ENCODE measurements around the gene PSMD6.

DNA sequence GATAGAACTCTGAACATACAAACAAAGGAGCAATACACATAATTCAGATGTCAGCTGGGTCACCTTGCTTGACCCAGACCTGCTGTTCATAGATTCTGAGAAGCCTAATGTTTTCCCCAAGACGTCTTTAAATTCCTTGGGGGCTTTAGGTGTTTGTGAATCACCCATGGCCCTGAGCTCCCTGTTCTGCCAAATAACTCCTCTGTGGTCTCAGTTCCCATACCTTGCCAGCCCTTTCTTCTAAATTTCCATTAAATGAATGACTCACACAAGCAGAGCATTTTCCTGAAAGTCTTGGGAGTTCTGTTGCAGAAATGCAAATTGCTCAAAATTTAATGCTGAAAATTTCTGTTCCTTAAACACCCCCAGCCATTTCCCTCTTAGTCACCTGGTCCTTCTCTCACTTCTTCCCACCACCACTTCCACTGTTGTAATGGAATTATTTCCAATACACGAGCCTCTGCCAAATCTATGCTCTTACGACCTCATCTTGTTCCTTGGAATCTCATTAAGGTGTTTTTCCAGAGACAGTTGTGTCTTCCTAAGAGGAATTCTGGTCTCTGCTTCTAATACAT lies 33.4 kb upstream of the PSMD6 start:
- TF ChIP-seq, protein P1, sequence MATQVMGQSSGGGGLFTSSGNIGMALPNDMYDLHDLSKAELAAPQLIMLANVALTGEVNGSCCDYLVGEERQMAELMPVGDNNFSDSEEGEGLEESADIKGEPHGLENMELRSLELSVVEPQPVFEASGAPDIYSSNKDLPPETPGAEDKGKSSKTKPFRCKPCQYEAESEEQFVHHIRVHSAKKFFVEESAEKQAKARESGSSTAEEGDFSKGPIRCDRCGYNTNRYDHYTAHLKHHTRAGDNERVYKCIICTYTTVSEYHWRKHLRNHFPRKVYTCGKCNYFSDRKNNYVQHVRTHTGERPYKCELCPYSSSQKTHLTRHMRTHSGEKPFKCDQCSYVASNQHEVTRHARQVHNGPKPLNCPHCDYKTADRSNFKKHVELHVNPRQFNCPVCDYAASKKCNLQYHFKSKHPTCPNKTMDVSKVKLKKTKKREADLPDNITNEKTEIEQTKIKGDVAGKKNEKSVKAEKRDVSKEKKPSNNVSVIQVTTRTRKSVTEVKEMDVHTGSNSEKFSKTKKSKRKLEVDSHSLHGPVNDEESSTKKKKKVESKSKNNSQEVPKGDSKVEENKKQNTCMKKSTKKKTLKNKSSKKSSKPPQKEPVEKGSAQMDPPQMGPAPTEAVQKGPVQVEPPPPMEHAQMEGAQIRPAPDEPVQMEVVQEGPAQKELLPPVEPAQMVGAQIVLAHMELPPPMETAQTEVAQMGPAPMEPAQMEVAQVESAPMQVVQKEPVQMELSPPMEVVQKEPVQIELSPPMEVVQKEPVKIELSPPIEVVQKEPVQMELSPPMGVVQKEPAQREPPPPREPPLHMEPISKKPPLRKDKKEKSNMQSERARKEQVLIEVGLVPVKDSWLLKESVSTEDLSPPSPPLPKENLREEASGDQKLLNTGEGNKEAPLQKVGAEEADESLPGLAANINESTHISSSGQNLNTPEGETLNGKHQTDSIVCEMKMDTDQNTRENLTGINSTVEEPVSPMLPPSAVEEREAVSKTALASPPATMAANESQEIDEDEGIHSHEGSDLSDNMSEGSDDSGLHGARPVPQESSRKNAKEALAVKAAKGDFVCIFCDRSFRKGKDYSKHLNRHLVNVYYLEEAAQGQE (IDR thresholded peaks at IDR 0.05; ENCODE audit: insufficient read depth in 1 of 2, low read depth in 2 of 2, low read length in 2 of 2) = no peak
- TF ChIP-seq POLR2AphosphoS5 (IDR thresholded peaks at IDR 0.05; ENCODE audit: low read depth, low read length) (no peak), TAF1 (IDR thresholded peaks at IDR 0.05; ENCODE audit: borderline replicate concordance, insufficient read depth, low read length) (no peak)

Measured in PFSK-1 (cell line).